ENCODE measurements around the gene GSK3A. TPM values are rescaled to one million over a fixed set of nuclear protein-coding genes. Genes with fewer than 3 reads are reported as not detected.

Gene GSK3A
- total and polyA plus RNA-seq, 2 experiments from 2014 or later, result 32.2 to 36.6 TPM

DNA sequence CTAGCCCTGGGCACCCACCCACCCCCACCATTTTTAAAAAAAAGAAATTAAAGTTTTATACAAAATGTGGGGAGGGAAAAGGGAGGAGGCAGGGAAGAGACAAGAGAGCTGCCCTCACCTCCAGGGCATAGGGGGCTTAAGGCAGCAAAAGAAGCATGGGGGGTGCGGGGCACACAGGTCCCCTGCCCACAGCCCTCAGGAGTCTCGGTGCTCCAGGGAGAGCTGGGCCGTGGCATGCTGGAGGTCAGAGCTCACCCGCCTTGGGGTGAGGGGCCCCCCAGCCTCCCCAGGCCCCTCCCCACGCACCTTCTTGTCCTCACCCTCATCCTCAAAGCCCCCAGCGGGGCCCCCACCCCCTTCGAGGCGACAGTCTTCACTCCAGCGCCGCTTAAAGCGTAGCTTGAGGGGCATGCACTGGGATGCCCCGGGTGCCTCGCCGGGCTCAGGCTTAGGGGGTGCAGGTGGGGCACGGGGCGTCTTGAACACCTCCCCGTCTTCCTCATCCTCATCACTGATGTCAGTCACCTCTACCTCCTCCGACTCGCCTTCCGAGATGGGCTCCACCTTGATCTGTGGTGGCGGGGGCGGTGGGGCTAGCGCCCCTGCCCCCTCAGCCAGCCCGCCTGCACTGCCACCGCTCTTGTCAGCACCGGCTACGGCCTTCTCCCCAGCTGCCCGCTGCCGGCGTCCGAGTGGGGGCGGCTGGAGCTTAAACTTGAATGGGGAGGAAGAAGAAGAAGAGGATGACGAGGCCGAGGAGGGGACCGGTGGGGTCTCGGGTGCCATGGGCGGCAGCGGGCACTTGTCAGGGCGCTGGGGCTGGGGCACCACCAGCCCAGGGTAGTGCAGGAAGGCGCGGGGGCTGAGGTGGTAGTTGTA lies 6.1 kb upstream of the GSK3A start:
- H3K27ac ChIP-seq, result no peak overlapping the region
- peaks cover 48% of the 10 kb centered on the region for H3K79me2 ChIP-seq
- 93% methylated on average over 29 of the region's 41 CpGs for WGBS (ENCODE audit: low lambda C conversion rate, missing lambda C conversion rate)
- peaks cover 44% of the 10 kb centered on the region for H4K20me1 ChIP-seq (ENCODE audit: insufficient read depth, poor library complexity, severe bottlenecking)
- no peak overlapping the region for H3K4me2 ChIP-seq
- H3K36me3 ChIP-seq (replicated peaks; ENCODE audit: insufficient read depth, low read depth), result no peaks in the 10 kb centered on the region
- H3K9me3 ChIP-seq (ENCODE audit: low read depth), result no peaks in the 10 kb centered on the region
- TF ChIP-seq EZH2phosphoT487 (IDR thresholded peaks at IDR 0.05; ENCODE audit: low read depth, severe bottlenecking, unreplicated experiment) (no peak), EZH2 (IDR thresholded peaks at IDR 0.05; ENCODE audit: borderline replicate concordance) (no peak)
- TF ChIP-seq, protein P1, sequence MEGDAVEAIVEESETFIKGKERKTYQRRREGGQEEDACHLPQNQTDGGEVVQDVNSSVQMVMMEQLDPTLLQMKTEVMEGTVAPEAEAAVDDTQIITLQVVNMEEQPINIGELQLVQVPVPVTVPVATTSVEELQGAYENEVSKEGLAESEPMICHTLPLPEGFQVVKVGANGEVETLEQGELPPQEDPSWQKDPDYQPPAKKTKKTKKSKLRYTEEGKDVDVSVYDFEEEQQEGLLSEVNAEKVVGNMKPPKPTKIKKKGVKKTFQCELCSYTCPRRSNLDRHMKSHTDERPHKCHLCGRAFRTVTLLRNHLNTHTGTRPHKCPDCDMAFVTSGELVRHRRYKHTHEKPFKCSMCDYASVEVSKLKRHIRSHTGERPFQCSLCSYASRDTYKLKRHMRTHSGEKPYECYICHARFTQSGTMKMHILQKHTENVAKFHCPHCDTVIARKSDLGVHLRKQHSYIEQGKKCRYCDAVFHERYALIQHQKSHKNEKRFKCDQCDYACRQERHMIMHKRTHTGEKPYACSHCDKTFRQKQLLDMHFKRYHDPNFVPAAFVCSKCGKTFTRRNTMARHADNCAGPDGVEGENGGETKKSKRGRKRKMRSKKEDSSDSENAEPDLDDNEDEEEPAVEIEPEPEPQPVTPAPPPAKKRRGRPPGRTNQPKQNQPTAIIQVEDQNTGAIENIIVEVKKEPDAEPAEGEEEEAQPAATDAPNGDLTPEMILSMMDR (IDR thresholded peaks at IDR 0.05; ENCODE audit: poor library complexity), result no peak
- no peak overlapping the region for H2AFZ ChIP-seq
- H3K9me2 ChIP-seq (replicated peaks; ENCODE audit: insufficient read depth), result no peaks in the 10 kb centered on the region
- no peak for DNase-seq (ENCODE audit: low spot score)
- H3K4me1 ChIP-seq (ENCODE audit: insufficient read depth), result peaks cover 28% of the 10 kb centered on the region
- H3K27me3 ChIP-seq, result no peaks in the 10 kb centered on the region
- H3K4me3 ChIP-seq, result no peak overlapping the region

DNA sequence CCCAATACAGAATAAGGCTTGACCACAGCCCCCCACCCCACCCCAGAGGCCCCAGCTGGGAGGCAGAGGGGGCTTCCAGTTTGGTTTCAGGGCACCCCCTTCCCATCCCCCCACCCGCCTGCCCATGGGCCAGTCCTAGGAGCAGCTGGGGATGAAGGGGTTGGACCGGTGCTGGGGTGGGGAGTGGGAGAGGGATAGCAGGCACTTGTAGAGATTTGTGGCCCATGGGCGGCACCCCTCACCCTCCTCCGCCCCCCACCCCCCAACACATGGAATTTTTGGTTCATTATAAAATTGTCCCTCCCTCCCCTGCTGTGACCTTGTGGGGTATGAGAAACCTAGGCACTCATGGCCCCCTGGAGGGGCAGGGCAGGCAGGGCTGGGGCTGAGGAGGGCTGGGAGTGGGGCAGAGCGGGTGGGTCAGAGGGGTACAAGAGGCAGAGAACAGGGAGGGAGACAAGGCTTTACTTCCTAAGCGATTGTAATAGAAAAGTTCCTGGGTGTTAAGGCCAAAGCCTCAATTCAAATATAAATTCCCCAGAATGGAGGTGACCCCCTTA lies 5.3 kb upstream of the GSK3A start:
- no peak overlapping the region for H3K27ac ChIP-seq
- H3K4me1 ChIP-seq (ENCODE audit: insufficient read depth), result peaks cover 25% of the 10 kb centered on the region
- peaks cover 40% of the 10 kb centered on the region for H3K79me2 ChIP-seq

DNA sequence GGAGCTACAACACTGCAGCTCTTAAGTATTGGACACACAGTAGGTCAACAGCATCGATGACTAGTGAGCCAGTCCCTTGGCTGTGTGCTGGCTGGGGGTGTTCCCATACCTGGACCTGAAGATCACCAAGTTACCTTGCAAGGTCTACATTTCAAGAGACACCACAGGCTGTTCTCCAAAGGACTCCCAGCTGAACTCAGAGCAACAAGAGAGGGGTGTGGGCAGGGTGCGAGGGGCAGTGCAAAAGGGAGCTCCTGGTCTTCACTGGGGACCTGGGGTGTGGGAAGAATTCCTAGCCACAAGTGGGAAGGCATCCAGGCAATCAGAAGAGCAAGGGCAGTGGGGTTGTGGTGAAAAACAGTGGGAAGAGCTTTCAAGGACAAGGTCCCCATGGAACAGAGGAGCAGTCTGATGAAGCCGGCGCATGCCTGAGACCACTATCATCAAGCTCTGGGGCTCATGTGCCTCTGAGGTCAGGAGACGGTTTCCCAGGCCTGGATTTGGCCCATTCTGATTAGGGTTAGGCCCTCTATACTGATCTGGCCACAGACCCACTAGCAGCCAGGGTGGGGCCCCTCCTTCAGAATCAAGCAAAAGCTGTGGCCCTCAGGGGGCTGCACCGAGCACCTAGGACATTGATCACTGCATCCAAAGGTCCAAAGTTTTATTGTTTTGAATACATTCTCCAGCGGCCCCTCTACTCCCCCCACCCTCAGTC lies 4.7 kb upstream of the GSK3A start:
- H3K27me3 ChIP-seq, result no peaks in the 10 kb centered on the region
- 79% methylated on average over 7 of the region's 7 CpGs for WGBS (ENCODE audit: low lambda C conversion rate, missing lambda C conversion rate)
- no peak for DNase-seq (ENCODE audit: low spot score)
- peaks cover 30% of the 10 kb centered on the region for H4K20me1 ChIP-seq (ENCODE audit: insufficient read depth, poor library complexity, severe bottlenecking)
- no peak overlapping the region for H3K4me3 ChIP-seq
- peaks cover 34% of the 10 kb centered on the region for H3K79me2 ChIP-seq
- TF ChIP-seq EZH2phosphoT487 (IDR thresholded peaks at IDR 0.05; ENCODE audit: low read depth, severe bottlenecking, unreplicated experiment) (no peak), EZH2 (IDR thresholded peaks at IDR 0.05; ENCODE audit: borderline replicate concordance) (no peak)
- TF ChIP-seq, protein P1 (IDR thresholded peaks at IDR 0.05; ENCODE audit: poor library complexity), result no peak
- H2AFZ ChIP-seq, result no peak overlapping the region
- H3K4me1 ChIP-seq (ENCODE audit: insufficient read depth), result peaks cover 18% of the 10 kb centered on the region
- no peak overlapping the region for H3K4me2 ChIP-seq
- H3K36me3 ChIP-seq (replicated peaks; ENCODE audit: insufficient read depth, low read depth), result no peaks in the 10 kb centered on the region
- H3K9me2 ChIP-seq (replicated peaks; ENCODE audit: insufficient read depth), result no peaks in the 10 kb centered on the region
- H3K9me3 ChIP-seq (ENCODE audit: low read depth), result no peaks in the 10 kb centered on the region
- peak overlapping the region; percentile 45 for H3K27ac ChIP-seq

More for the DNA sequence above, 5.3 kb upstream of the GSK3A start:
- no peaks in the 10 kb centered on the region for H3K9me3 ChIP-seq (ENCODE audit: low read depth)
- no peak overlapping the region for H3K4me3 ChIP-seq
- H3K9me2 ChIP-seq (replicated peaks; ENCODE audit: insufficient read depth), result no peaks in the 10 kb centered on the region
- TF ChIP-seq EZH2phosphoT487 (IDR thresholded peaks at IDR 0.05; ENCODE audit: low read depth, severe bottlenecking, unreplicated experiment), result no peak
- TF ChIP-seq, protein P1 (IDR thresholded peaks at IDR 0.05; ENCODE audit: poor library complexity), result no peak
- TF ChIP-seq EZH2 (IDR thresholded peaks at IDR 0.05; ENCODE audit: borderline replicate concordance), result no peak
- WGBS (ENCODE audit: low lambda C conversion rate, missing lambda C conversion rate), result 85% methylated on average over 2 of the region's 6 CpGs
- DNase-seq (ENCODE audit: low spot score), result no peak
- H3K36me3 ChIP-seq (replicated peaks; ENCODE audit: insufficient read depth, low read depth), result no peaks in the 10 kb centered on the region
- H3K27me3 ChIP-seq, result no peaks in the 10 kb centered on the region
- peaks cover 37% of the 10 kb centered on the region for H4K20me1 ChIP-seq (ENCODE audit: insufficient read depth, poor library complexity, severe bottlenecking)
- H3K4me2 ChIP-seq, result no peak overlapping the region
- H2AFZ ChIP-seq, result no peak overlapping the region
